HG03095 (cell line): ENCODE results near the gene AIFM3.
"Not testable (repeated sequence)": the region's sequence is repeated elsewhere in the genome, so short reads cannot be mapped to it uniquely, and the experiment has no call there.

Source experiments
- ATAC-seq: cut with Tn5 transposase; IDR thresholded peaks from one replicate; pipeline ENCODE4 v1.9.1; 2021; ENCODE audit warnings: moderate library complexity; ENCODE audit not compliant: unreplicated experiment

AIFM3 gene, protein sequence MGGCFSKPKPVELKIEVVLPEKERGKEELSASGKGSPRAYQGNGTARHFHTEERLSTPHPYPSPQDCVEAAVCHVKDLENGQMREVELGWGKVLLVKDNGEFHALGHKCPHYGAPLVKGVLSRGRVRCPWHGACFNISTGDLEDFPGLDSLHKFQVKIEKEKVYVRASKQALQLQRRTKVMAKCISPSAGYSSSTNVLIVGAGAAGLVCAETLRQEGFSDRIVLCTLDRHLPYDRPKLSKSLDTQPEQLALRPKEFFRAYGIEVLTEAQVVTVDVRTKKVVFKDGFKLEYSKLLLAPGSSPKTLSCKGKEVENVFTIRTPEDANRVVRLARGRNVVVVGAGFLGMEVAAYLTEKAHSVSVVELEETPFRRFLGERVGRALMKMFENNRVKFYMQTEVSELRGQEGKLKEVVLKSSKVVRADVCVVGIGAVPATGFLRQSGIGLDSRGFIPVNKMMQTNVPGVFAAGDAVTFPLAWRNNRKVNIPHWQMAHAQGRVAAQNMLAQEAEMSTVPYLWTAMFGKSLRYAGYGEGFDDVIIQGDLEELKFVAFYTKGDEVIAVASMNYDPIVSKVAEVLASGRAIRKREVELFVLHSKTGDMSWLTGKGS

DNA sequence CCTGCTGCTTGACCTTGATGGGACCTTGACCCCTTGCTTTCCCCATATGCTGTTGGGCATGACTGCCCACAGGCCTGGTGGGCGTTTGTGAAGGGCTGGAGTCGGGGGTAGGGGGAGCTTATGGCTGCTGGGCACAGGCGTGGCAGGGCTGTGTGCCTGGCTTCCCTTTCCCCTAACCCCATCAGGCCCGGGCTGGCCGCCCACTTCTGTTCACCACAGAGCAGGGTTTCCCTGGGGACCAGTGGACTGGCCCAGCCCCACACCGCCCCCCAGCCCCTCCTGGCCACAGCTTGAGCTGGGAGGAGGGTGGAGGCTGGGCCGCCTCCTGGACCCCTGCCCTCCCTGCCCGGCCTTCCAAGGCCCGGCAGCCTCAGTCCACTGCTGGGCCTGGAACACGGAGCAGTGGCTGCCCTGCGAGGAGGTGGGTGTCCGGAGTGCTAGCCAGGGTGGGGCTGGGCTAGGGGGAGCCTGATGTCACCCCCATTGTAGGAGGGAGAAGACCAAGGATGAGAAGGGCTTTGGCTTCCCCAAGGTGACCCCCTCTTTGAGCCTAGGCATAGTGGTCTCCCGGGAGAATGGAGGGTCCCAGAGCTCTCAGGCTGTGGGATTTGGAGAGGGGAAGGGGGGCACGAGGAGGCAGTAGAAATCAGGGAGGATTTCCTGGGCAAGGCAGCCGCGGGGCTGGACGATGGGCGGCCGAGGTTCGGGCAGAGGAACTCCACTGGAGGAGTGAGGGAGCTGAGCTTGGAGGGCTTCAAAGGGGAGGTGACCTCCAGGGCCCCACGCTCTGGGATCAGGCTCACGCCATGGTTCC, at the start of gene AIFM3:
AIFM3 (plus strand) TSS at position 373 of the 814 bp plus-strand sequence. CDS start 690 bp downstream, outside the sequence.
- no peak for ATAC-seq

DNA sequence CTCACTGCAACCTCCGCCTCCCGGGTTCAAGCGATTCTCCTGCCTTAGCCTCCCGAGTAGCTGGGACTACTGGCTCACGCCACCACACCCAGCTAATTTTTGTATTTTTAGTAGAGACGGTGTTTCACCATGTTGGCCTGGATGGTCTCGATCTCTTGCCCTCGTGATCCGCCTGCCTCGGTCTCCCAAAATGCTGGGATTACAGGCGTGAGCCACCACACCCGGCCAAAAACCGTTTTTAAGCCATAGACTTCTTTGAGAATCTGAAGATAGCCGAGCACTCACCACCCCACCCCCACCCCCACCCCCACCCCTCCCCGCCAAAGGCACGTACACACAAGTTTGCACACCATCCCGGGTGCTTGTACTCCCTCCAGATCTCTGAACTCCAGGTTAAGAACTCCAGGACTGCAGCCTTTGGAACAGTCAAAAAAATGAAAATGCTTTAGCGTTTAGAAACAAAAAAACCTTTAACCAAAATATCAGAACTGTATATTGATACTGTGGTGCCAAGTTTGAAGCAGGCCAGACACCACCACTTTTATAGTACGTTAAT, 48.3 kb upstream of the AIFM3 start:
- ATAC-seq, result no peak

DNA sequence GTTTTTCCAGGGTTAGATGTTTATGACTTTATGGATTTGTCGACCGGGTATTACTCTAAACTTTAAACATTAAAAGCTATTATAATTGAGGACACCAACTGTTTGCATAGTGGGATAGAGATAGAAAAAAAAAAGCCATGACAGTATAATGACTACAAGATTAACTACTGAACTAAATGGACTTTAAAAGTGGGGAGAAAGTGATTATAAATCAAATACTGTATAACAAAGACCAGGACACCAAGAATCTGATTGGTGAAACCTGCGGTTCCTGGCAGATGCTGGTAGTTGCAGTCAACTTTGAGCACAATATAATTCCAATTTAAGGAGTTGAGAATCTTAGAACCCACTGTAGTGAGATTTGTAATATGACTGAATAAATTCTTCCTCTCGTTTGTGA, 47.3 kb upstream of the AIFM3 start:
- no peak for ATAC-seq

DNA sequence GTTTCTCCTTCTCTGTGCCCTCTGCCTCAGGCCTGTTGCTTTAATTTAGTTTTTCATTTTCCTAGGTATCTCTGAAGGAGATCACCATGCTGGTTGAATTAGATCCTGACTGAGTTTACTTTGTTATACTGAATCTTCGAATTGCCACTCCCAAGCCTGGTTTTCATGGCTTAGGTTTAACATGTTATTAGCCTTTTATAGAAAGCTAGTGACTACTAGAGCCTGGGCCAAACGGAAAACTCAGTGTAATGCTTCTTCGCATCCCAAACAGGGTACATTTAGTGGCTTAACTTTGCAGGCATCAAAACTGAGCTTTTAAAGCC, 46.2 kb upstream of the AIFM3 start:
- no peak for ATAC-seq

DNA sequence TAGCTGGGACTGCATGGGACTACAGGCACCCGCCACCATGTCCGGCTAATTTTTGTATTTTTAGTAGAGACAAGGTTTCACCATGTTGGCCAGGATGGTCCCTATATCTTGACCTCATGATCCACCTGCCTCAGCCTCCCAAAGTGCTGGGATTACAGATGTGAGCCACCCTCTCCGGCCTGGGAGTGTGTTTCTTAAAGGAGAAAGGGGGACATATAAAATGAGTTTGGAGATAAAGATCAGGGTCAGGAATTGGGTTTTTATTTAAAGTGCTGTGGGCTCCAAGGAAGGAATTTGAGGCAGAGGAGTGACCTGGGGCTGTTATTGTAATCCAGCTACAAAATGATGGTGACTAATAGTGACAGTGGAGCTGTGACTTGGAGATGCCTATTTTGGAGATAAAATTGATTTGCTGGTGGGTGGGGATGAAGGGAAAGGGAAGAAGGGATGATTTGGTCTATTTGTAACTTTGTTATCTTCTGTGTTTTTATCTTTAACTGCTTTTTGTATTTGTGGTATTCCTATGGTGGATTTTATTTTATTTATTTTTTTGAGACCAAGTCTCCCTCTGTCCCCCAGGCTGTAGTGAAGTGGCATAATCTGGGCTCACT, 44.8 kb upstream of the AIFM3 start:
- no peak for ATAC-seq

DNA sequence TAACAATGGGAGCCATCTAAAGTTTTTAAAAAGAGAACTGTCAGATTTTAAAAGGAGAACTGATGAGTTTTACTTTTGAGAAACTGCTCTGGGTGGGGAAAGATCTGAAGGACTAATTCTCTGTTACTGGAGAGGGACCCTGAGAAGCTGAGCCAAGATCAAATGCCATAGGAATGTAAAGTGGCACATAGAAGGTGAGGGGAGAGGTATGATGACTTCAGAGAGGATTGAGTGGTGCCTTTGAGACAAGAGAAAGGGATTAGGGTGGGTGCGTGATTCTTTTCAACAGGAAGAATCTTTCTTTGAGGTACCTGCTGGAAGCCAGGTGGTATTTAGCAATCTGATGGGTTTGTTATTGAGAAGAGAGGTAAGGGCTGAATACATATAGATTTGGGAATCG, 40.8 kb upstream of the AIFM3 start:
- no peak for ATAC-seq

DNA sequence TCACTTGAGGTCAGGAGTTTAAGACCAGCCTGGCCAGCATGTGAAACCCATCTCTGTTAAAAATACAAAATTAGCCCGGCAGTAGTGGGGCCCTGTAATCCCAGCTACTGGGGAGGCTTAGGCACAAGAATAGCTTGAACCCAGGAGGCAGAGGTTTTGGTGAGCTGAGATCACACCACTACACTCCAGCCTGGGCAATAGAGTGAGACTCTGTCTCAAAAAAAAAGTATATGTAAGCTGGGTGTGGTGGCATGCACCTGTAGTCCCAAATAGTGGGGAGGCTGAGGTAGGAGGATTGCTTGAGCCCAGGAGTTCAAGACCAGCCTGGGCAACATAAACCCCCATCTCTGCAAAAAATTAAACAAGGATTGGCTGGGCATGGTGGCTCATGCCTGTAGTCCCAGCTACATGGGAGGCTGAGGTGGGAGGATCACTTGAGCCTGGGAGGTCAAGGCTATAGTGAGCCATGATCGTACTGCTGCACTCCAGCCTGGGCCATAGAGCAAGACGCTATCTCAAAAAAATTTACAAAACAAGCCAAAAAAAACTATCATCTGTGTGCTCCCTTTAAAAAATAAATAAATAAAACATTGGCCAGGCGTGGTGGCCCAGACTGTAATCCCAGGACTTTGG, 39.0 kb upstream of the AIFM3 start:
- ATAC-seq, result no peak

DNA sequence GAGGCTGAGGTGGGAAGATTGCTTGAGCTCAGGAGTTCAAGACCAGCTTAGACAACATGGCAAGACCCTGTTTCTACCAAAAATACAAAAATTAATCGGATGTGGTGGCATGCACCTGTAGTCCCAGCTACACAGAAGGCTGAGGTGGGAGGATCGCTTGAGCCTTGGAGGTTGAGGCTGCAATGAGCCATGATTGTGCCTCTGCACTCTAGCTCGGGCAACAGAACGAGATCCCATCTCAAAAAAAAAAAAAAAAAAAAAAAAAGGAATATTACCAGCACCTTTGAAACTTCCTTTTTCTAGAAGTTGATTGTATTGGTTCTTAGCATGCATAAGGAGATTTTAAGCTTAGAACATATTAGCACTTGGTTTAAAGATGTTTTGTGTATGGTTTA, 38.5 kb upstream of the AIFM3 start:
- ATAC-seq, result no peak

DNA sequence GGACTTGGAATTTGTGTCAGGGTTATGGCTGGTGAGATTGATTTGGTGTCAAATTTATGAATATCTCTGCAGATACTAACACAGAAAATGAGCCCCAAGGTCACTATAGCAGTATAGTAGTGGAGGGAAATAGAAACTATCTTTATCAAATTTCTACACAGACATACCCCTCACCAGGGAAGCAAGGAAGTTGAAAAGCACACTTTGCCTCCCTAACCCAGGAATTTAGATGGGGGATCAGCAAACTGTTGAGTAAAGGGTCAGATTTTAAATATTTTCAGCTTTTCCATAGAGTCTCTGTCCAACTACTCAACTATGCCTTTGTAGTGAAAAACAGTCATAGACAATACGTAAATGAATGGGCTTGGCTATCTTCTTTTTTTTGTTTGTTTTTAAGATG, 37.1 kb upstream of the AIFM3 start:
- ATAC-seq, result no peak

DNA sequence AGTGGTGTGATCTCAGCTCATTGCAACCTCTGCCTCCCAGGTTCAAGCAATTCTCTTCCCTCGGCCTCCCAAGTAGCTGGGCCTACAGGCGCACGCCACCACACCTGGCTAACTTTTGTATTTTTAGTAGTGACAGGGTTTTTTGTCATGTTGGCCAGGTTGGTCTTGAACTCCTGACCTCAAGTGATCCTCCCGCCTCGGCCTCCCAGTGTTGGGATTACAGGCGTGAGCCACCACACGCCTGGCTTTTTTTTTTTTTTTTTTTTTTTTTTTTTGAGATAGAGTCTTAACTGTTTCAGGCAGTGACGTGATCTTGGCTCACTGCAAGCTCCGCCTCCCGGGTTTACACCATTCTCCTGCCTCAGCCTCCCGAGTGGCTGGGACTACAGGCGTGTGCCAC, 36.6 kb upstream of the AIFM3 start:
- not testable (repeated sequence) for ATAC-seq

DNA sequence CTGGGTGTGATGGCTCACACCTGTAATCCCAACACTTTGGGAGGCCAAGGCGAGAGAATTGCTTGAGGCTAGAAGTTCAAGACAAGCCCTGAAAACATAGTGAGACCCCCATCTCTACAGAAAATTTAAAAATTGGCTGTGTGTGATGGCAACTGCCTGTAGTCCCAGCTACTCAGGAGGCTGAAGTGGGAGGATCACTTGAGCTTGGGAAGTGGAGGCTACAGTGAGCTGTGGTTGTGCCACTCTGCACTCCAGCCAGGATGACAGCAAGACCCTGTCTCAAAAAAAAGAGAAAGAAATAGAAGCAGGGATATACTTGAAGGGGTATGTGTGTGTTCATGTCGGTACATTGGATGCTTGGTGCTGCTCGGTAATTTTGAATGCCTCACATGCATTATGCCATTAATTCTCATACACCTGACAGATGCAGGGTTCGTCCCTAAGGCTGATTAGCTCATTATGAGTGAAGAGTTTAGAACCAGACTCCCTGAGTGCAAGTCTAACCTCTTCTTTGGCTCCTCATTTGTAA, 35.9 kb upstream of the AIFM3 start:
- ATAC-seq, result no peak

DNA sequence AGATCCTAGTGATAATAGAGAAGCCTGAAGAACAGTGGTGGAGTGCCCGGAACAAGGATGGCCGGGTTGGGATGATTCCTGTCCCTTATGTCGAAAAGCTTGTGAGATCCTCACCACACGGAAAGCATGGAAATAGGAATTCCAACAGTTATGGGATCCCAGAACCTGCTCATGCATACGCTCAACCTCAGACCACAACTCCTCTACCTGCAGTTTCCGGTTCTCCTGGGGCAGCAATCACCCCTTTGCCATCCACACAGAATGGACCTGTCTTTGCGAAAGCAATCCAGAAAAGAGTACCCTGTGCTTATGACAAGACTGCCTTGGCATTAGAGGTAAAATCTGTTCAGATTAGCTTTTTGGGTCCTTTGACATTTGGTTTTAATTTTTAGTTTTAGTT, 33.1 kb upstream of the AIFM3 start:
- no peak for ATAC-seq

DNA sequence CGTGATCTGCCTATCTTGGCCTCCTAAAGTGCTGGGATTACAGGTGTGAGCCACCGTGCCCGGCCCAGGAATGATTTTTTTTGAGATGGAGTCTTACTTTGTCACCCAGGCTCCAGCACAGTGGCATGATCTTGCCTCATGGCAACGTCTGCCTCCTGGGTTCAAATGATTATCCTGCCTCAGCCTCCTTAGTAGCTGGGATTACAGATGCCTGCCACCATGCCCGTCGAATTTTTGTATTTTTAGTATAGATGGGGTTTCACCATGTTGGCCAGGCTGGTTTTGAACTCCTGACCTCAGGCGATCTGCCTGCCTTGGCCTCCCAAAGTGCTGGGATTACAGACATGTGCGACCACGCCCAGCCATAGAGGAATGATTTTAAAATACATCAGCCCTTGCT, 32.0 kb upstream of the AIFM3 start:
- ATAC-seq, result not testable (repeated sequence)

DNA sequence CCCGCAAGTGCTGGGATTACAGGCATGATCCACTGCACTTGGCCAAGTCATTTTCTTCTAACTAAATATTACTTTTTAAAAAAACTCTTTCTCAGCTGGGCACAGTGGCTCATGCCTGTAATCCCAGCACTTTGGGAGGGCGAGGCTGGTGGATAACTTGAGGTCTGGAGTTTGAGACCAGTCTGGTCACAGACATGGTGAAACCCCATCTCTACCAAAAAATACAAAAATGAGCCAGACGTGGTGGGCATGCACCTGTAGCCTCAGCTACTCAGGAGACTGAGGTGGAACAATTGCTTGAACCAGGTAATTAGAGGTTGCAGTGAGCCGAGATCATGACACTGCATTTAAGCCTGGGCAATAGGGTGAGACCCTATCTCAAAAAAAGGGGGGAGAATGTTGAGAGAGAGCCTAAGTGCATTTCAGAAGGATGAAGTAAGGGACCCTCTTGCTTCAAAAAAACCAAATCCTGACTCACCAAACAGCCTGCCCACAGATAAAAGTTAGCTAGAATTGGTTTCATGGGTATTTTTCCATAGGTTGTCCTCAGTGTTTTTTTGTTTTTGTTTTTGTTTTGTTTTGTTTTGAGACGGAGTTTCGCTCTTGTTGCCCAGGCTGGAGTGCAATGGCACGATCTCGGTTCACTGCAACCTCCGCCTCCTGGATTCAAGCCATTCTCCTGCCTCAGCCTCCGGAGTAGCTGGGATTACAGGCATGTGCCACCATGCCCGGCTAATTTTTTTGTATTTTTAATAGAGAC, 31.1 kb upstream of the AIFM3 start:
- not testable (repeated sequence) for ATAC-seq

DNA sequence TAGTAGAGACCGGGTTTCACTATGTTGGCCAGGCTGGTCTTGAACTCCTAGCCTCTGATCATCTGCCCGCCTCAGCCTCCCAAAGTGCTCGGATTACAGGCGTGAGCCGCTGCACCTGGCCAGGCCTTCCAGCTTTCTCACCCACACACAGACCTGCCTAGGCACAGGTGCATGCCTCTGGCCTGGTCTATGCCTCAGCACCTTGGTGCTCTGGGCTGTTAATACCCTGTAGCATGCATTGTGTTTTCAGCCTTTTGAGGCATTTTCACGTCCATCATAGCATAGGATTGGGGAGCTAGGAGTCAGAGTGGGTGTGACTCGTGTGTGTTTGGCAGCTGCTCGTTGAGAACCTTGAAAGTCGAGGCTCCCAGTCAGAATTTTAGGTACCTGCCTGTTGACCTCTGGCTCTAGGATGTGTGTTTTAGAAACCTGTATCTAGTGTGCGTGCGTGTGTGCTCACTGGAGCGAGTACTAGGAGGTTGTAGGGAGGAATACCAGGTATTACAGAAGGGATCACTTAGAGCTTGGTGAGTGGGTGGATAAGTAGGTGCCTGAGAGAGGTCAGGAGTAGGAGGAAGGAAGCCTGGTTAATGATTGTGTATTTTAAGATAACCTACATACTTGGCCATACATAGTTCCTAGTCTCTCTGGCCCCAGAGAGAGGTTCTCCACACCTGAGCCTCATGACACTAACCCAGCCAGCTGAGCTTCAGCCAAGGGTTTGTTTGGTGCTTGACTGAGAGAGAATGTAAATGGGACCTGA, 29.8 kb upstream of the AIFM3 start:
- ATAC-seq, result no peak

DNA sequence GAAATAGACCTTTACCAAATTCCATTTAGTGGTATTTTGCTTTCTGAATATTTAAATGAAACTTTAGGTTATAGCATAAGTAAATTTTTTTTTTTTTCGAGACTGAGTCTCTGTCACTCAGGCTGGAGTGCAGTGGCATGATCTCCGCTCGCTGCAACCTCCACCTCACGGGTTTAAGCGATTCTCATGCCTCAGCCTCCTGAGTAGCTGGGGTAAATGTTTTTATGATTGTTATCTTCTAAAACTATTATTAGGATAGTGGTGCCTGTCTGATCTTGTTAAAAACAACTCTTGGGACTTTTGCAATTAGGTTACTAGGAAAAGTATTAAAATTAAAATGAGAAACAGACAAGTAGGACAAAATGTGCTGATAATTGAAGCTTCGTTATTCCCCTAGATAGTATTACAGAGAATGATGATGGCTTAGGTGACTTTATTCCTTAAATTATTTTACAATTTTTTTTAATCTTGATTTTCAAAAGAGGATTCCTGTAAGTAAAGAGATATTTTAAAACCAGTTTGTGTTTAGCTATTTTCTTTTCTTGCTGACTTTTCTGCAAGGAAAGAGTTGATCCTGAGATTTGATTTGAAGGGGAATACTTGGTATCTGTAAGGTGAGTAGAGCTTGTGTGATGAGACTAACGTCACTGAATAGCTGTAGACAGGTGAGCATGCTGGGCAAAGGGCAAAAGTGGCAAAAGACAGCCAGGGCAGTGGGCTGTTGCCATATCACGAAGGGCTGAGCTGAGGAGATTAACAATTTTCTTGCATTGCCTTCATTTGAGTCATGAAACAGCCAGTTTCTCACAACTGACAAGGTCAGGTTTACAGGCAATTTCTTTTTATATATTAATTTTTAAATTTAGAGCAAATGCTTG, 29.0 kb upstream of the AIFM3 start:
- no peak for ATAC-seq

DNA sequence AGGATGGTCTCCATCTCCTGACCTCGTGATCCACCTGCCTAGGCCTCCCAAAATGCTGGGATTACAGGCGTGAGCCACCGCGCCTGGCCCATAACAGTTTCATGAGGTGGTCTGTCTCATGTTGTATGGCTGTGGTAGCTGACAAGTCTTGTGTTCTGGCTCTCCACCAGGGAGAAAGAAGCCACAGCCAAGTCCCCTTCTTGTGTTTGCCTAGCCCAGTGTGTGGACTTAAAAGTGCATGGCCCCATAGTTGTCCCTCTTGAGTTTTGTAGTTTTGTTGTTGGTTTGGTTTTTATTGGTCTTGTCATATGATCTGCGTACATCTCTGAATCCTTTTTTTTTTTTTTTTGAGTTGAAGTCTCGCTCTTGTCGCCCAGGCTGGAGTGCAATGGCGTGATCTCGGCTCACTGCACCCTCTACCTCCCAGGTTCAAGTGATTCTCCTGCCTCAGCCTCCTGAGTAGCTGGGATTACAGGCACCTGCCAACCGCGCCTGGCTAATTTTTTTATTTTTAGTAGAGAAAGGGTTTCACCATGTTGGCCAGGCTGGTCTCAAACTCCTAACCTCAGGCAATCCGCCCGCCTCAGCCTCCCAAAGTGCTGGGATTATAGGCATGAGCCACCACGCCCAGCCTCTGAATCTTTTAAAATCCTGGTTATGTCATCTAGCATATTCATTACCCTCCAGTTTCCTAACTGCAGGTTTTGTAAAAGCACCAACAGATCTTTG, 27.4 kb upstream of the AIFM3 start:
- ATAC-seq, result not testable (repeated sequence)
